ENCODE data around the gene NECAB2. TPM values are rescaled to one million over a fixed set of nuclear protein-coding genes. Genes with fewer than 3 reads are reported as not detected.

Gene NECAB2
- total RNA-seq, 4 donors from 2014 or later, result 0.90 TPM; not detected in 3

GRCh38 chr16:84047206-84047605 is 79.2 kb downstream of the NECAB2 start:
- WGBS, 2 donors, result 89 to 90% methylated on average over 6 of the region's 6 CpGs
- H3K4me3 ChIP-seq, result no peak overlapping the region
- peaks cover 0 to 53% (median 4%) of the 10 kb centered on the region in 3 donors for H3K36me3 ChIP-seq
- no peak for DNase-seq (ENCODE audit: low spot score in 2 of 2)
- no peaks in the 10 kb centered on the region for H3K9me3 ChIP-seq
- H3K4me1 ChIP-seq, result no peaks in the 10 kb centered on the region
- peaks cover 0 to 14% of the 10 kb centered on the region in 2 donors for H3K27me3 ChIP-seq
- no peak overlapping the region for H3K27ac ChIP-seq
- no peak for TF ChIP-seq CTCF (IDR thresholded peaks at IDR 0.05)
- no peak for TF ChIP-seq POLR2A (IDR thresholded peaks at IDR 0.05)
- TF ChIP-seq EP300 (IDR thresholded peaks at IDR 0.05), result no peak

GRCh38 chr16:84047626-84048025 is 79.6 kb downstream of the NECAB2 start:
- H3K36me3 ChIP-seq, result peaks cover 0 to 57% (median 7%) of the 10 kb centered on the region in 3 donors

GRCh38 chr16:84048270-84048669 is 80.2 kb downstream of the NECAB2 start:
- Histone ChIP-seq H3K4me1 (no peaks in the 10 kb centered on the region), H3K4me3 (no peak overlapping the region), H3K36me3 (peaks cover 0 to 63% (median 7%) of the 10 kb centered on the region in 3 donors), H3K9me3 (no peaks in the 10 kb centered on the region), H3K27me3 (peaks cover 0 to 5% of the 10 kb centered on the region in 2 donors), H3K27ac (no peak overlapping the region)
- TF ChIP-seq POLR2A (IDR thresholded peaks at IDR 0.05), result no peak
- TF ChIP-seq CTCF (IDR thresholded peaks at IDR 0.05), result no peak
- TF ChIP-seq EP300 (IDR thresholded peaks at IDR 0.05), result no peak
- DNase-seq (ENCODE audit: low spot score in 2 of 2), result no peak
- whole genome bisulfite sequencing, 2 donors, result 75 to 79% methylated on average over 7 of the region's 7 CpGs

More at GRCh38 chr16:84047626-84048025, 79.6 kb downstream of the NECAB2 start:
- Histone ChIP-seq H3K9me3 (no peaks in the 10 kb centered on the region), H3K4me1 (no peaks in the 10 kb centered on the region), H3K27ac (no peak overlapping the region), H3K4me3 (no peak overlapping the region), H3K27me3 (peaks cover 0 to 12% of the 10 kb centered on the region in 2 donors)
- DNase-seq (ENCODE audit: low spot score in 2 of 2), result no peak
- WGBS, 2 donors, result 90 to 91% methylated on average over 6 of the region's 6 CpGs
- TF ChIP-seq EP300 (IDR thresholded peaks at IDR 0.05), result no peak
- no peak for TF ChIP-seq POLR2A (IDR thresholded peaks at IDR 0.05)
- no peak for TF ChIP-seq CTCF (IDR thresholded peaks at IDR 0.05)

GRCh38 chr16:84048871-84049270 is 80.8 kb downstream of the NECAB2 start:
- Histone ChIP-seq H3K27ac (no peak overlapping the region), H3K9me3 (no peaks in the 10 kb centered on the region), H3K4me3 (no peak overlapping the region), H3K4me1 (no peaks in the 10 kb centered on the region), H3K36me3 (peaks cover 0 to 69% (median 7%) of the 10 kb centered on the region in 3 donors), H3K27me3 (peaks cover 0 to under 1% of the 10 kb centered on the region in 2 donors)
- WGBS, 2 donors, result 92 to 95% methylated on average over 13 of the region's 13 CpGs
- no peak for DNase-seq (ENCODE audit: low spot score in 2 of 2)
- TF ChIP-seq POLR2A (IDR thresholded peaks at IDR 0.05) (no peak), EP300 (IDR thresholded peaks at IDR 0.05) (no peak), CTCF (IDR thresholded peaks at IDR 0.05) (no peak)

GRCh38 chr16:84049403-84050060 is 81.5 kb downstream of the NECAB2 start:
- Histone ChIP-seq H3K27me3 (no peaks in the 10 kb centered on the region), H3K4me3 (no peak overlapping the region), H3K36me3 (peaks cover 0 to 76% (median 13%) of the 10 kb centered on the region in 3 donors), H3K4me1 (no peaks in the 10 kb centered on the region), H3K27ac (no peak overlapping the region), H3K9me3 (no peaks in the 10 kb centered on the region)
- DNase-seq (ENCODE audit: low spot score in 2 of 2), result no peak
- TF ChIP-seq CTCF (IDR thresholded peaks at IDR 0.05), result no peak
- no peak for TF ChIP-seq POLR2A (IDR thresholded peaks at IDR 0.05)
- no peak for TF ChIP-seq EP300 (IDR thresholded peaks at IDR 0.05)
- 77 to 79% methylated on average over 11 to 13 of the region's 13 CpGs for WGBS, 2 donors

Measured in tibial nerve (tissue), 4 donors.